GM20000 (cell line): Measurements from ENCODE around the gene KRT34.

ENCODE experiments used
- DNase-seq: peaks from one replicate; pipeline ENCODE4 v3.0.0; 2012; ENCODE audit warnings: low spot score
- CTCF ChIP-seq: IDR thresholded peaks from 2 replicates; pipeline ENCODE4 v1.5.1; 2012; ENCODE audit warnings: mild to moderate bottlenecking, control low read depth; ENCODE audit errors: extremely low read depth, missing control alignments

KRT34 gene

DNA sequence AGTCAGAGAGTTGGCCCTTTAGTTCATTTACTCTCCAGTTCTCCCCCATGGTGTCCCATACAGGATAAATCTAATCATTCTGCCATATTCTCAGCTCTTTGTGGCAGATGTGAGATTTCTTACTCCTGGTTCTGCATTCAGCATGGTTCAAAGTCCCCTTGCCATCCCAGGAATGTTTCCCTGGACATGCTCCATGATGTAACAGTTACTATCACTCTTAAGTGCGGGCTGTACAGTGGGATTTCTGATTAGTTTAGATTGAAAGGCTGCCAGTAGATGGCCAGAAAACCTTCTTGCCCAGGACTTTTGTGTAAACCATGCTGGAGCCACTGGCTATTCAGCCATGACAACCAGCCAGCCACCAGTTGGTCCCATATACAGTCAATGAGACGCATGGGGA, 31.9 kb upstream of the KRT34 start:
- no peak for DNase-seq
- no peak for TF ChIP-seq CTCF

- DNase-seq = no peak
- TF ChIP-seq CTCF = no peak
These were observed 31.3 kb upstream of the KRT34 start for GRCh38 chr17:41413353-41413957.

GRCh38 chr17:41411072-41411840, 29.1 kb upstream of the KRT34 start:
- TF ChIP-seq CTCF = no peak

DNA sequence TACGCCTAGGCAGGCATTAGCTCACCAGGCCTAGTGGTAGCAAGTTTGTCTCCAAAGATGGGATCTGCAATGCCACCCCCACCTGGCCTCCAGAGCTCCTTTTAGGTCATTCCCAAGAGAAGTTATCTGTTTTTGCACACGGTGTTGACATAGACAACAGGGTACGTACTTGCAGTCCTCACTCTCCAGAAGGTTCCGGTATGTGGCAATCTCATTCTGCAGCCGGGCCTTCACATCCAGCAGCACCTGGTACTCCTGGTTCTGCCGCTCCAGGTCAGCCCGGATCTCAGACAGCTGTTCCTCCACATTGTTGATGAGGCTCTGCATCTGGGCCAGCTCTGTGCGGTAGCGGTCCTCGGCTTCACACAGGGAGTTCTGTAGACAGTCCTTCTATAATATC, 25.1 kb upstream of the KRT34 start:
- DNase-seq = no peak
- TF ChIP-seq CTCF = no peak

More at GRCh38 chr17:41411072-41411840, 29.1 kb upstream of the KRT34 start:
- DNase-seq = no peak

GRCh38 chr17:41406205-41406604, 24.1 kb upstream of the KRT34 start:
- DNase-seq = no peak
- TF ChIP-seq CTCF = no peak

- no peak for TF ChIP-seq CTCF
- DNase-seq = no peak
These were observed 22.0 kb upstream of the KRT34 start for GRCh38 chr17:41404024-41404671.

- DNase-seq = no peak
- TF ChIP-seq CTCF = no peak
These were observed 21.4 kb upstream of the KRT34 start for GRCh38 chr17:41403404-41404023.
